Measurements from ENCODE around the gene QRICH2. TPM values are rescaled to one million over a fixed set of nuclear protein-coding genes. Genes with fewer than 3 reads are reported as not detected.

Gene QRICH2
- total RNA-seq, 1 donor from 2014 or later: 2.1 TPM

DNA sequence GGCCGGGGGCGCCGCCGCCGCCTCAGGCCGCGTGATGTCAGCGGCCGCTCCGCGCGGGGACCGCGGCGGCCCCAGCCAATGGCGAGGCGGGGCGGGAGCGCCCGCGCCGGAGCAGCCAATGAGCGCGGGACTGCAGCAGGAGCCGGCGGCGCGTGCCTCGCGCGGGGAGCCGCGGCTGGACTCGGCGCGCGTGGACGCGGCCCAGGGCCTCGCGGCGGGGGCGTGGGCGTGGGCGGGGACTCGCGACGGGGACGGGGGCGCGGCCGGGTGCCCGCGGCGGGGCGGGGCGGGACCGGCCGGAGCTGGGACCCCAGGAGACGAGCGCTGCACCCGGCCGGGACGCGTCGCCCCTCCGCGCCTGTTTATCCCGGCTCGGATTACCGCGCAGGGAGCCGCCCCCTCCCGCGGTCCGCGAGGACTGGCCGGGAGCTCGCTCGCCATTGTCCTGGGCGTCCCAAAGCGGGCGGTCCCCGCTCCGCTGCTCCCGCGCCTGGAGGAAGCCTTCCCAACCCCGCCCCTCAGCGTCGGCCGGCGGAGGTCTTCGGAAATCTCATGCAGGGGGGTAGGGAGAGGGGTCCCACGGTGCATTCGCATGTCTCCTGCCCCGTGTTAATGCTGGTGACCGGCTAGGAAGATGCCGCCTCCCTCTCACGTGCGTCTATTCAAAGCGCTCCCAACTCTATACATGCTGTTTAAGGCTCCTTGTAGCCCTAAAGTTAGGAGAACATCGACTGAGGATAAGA is 67.4 kb downstream of the QRICH2 start, which contains the start of gene RNF157:
TSS of gene RNF157 (minus strand) at position 33 of the 743 bp plus-strand sequence. CDS start 253 bp downstream, outside the sequence.
- DNase-seq (ENCODE audit: low read depth): no peak
- Histone ChIP-seq H3K27me3 (ENCODE audit: control insufficient read depth, insufficient read depth, low read length) (peaks cover 31% of the 10 kb centered on the region), H3K4me3 (ENCODE audit: low read depth, low read length) (peak within 1 kb of the TSS; percentile 37), H3K36me3 (ENCODE audit: control insufficient read depth, insufficient read depth, low read length) (no peaks in the 10 kb centered on the region)
- FAIRE-seq: no peak
- TF ChIP-seq, protein P1, sequence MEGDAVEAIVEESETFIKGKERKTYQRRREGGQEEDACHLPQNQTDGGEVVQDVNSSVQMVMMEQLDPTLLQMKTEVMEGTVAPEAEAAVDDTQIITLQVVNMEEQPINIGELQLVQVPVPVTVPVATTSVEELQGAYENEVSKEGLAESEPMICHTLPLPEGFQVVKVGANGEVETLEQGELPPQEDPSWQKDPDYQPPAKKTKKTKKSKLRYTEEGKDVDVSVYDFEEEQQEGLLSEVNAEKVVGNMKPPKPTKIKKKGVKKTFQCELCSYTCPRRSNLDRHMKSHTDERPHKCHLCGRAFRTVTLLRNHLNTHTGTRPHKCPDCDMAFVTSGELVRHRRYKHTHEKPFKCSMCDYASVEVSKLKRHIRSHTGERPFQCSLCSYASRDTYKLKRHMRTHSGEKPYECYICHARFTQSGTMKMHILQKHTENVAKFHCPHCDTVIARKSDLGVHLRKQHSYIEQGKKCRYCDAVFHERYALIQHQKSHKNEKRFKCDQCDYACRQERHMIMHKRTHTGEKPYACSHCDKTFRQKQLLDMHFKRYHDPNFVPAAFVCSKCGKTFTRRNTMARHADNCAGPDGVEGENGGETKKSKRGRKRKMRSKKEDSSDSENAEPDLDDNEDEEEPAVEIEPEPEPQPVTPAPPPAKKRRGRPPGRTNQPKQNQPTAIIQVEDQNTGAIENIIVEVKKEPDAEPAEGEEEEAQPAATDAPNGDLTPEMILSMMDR (IDR thresholded peaks at IDR 0.05; ENCODE audit: insufficient read depth, low read length, severe bottlenecking): no peak

DNA sequence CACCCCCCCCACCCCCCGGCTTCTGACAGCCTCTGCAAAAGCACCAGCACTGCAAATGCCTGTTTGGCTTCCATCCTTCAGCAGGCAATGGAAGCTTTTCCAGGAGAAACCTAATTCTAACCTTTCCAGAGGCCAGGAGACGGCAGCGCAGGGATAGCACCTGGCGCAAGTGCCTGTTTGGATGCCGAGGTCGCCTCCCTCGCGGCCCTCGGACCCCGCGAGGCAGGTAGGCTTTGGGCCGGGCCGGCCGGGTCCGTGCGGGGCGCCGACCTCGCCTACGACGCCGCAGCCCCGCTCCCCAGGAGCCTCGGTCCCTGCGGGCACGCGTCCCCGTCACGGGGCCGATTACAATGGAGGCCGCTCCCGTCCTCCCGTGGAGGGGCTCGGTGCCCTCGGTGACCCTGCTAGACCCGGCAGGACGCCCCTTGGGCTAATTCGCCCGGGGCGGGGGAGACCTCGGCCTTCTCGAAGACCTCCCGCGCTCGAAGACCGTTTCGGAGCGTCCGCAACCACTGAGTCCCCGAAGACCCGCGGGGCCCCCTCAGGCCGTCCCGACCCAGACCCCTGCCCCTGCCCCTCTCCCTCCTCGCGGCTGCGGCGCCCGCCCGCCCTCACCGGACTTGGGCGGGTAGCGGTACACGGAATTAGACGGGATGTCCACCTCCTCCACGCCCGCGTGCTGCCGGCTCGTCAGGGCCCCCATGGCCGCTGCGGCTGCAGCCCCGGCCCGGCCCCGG is 68.4 kb downstream of the QRICH2 start:
- DNase-seq (ENCODE audit: low read depth) (no peak), FAIRE-seq (no peak)
- Histone ChIP-seq H3K27me3 (ENCODE audit: control insufficient read depth, insufficient read depth, low read length) (peaks cover 31% of the 10 kb centered on the region), H3K36me3 (ENCODE audit: control insufficient read depth, insufficient read depth, low read length) (no peaks in the 10 kb centered on the region), H3K4me3 (ENCODE audit: low read depth, low read length) (no peak overlapping the region)
- TF ChIP-seq, protein P1 (IDR thresholded peaks at IDR 0.05; ENCODE audit: insufficient read depth, low read length, severe bottlenecking): no peak

DNA sequence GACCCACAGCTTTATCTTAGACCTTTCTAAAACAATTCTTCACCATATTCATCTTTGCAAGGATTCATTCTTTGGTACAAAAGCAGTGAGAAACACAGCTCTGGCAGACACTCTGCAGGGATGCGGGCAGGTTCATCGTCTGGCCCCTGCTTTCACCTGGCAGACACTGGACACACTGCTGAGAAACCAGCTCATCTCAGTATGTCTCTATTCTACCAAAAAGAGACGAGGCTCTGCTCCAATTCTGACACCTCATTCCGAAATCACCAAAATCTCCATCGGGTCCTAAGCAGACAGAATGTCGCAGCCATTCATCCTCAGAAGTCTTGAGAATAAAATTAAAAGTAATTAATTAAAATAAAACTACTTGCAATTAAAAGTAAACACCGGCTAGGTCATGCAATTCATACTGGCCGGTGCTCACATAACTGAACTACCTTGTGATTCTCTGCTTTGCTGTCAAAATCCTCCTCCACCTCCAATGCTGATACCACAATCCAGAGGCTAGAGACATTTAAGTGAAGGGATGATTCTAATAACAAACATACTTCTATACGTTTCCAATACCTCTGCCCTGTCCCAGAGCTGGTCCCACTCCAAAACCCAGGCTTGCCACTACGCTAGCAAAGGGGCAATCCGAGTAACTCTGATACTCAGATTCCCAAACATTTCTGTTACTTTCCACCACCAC is 69.1 kb downstream of the QRICH2 start:
- FAIRE-seq (no peak), DNase-seq (ENCODE audit: low read depth) (no peak)
- Histone ChIP-seq H3K27me3 (ENCODE audit: control insufficient read depth, insufficient read depth, low read length) (peaks cover 29% of the 10 kb centered on the region), H3K4me3 (ENCODE audit: low read depth, low read length) (no peak overlapping the region), H3K36me3 (ENCODE audit: control insufficient read depth, insufficient read depth, low read length) (no peaks in the 10 kb centered on the region)
- TF ChIP-seq, protein P1 (IDR thresholded peaks at IDR 0.05; ENCODE audit: insufficient read depth, low read length, severe bottlenecking): no peak

DNA sequence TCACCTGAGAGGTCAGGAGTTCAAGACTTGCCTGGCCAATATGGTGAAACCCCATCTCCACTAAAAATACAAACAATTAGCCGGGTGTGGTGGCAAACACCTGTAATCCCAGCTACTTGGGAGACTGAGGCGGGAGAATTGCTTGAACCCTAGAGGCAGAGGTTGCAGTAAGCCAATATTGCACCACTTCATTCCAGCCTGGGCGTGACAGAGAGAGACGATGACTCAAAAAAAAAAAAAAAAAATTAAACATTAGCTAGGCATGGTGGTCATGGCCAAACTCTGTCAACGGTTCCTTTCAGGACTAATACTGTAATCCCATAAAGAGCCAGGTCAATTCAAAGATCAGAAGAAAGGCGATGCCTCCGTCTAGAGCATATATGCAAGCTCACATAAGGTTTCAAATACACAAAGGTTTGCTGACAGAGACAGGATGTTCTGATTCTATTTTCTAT is 70.2 kb downstream of the QRICH2 start:
- TF ChIP-seq, protein P1 (IDR thresholded peaks at IDR 0.05; ENCODE audit: insufficient read depth, low read length, severe bottlenecking): no peak
- FAIRE-seq: no peak
- H3K27me3 ChIP-seq (ENCODE audit: control insufficient read depth, insufficient read depth, low read length): peaks cover 21% of the 10 kb centered on the region
- DNase-seq (ENCODE audit: low read depth): peak; percentile 54
- no peaks in the 10 kb centered on the region for H3K36me3 ChIP-seq (ENCODE audit: control insufficient read depth, insufficient read depth, low read length)
- no peak overlapping the region for H3K4me3 ChIP-seq (ENCODE audit: low read depth, low read length)

DNA sequence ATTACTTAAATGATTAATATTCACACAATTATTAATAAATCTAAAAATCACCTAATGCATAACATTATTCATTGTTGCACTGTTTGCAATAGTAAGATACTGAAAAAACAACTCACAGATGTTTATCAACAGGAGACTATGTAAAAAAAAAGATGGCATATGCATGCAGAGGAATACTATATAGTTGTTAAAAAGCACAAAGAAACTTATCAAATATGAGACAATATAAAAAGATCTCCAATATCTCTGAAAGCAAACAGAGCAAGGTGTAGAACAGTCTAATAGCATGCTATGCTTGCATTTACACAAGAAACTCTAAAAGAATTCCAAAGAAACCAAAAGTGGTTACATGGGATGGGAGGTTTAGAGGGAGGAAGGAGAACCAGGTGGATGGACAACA is 71.5 kb downstream of the QRICH2 start:
- no peak for FAIRE-seq

More for the DNA sequence above, 71.5 kb downstream of the QRICH2 start:
- peaks cover 14% of the 10 kb centered on the region for H3K27me3 ChIP-seq (ENCODE audit: control insufficient read depth, insufficient read depth, low read length)
- DNase-seq (ENCODE audit: low read depth): no peak
- no peaks in the 10 kb centered on the region for H3K36me3 ChIP-seq (ENCODE audit: control insufficient read depth, insufficient read depth, low read length)
- no peak overlapping the region for H3K4me3 ChIP-seq (ENCODE audit: low read depth, low read length)
- TF ChIP-seq, protein P1 (IDR thresholded peaks at IDR 0.05; ENCODE audit: insufficient read depth, low read length, severe bottlenecking): no peak
